Neural progenitor cell (in vitro differentiated cells): Measurements from ENCODE around the gene SND1. TPM values are rescaled to one million over a fixed set of nuclear protein-coding genes. Genes with fewer than 3 reads are reported as not detected.

ENCODE experiments used
- DNase-seq: peaks from one replicate; pipeline ENCODE4 v3.0.0-alpha.2; 2016; ENCODE audit warnings: low spot score
- H2AFZ ChIP-seq: fragments of 200-600 bp; sonication (generic); replicated peaks from 2 replicates; pipeline ENCODE4 v1.6.1; 2016; ENCODE audit warnings: antibody characterized with exemption
- H3F3A ChIP-seq: fragments of 200-600 bp; sonication (generic); 2 replicates; pipeline ENCODE4 v1.6.1; 2016; ENCODE audit warnings: antibody characterized with exemption, low read depth
- H3K27ac ChIP-seq: fragments of 200-600 bp; sonication (generic); 2 replicates; pipeline ENCODE4 v1.5.1; 2016; ENCODE audit warnings: mild to moderate bottlenecking
- H3K27me3 ChIP-seq: fragments of 200-600 bp; sonication (generic); 2 replicates; pipeline ENCODE4 v1.6.1; 2016; ENCODE audit warnings: mild to moderate bottlenecking, moderate library complexity
- H3K36me3 ChIP-seq: fragments of 200-600 bp; sonication (generic); 2 replicates; pipeline ENCODE4 v1.5.1; 2016
- H3K4me1 ChIP-seq: fragments of 200-600 bp; sonication (generic); 2 replicates; pipeline ENCODE4 v1.6.1; 2016; ENCODE audit warnings: mixed run types
- H3K4me2 ChIP-seq: fragments of 200-600 bp; sonication (generic); 2 replicates; pipeline ENCODE4 v1.6.1; 2016
- H3K4me3 ChIP-seq: fragments of 200-600 bp; sonication (generic); 2 replicates; pipeline ENCODE4 v1.5.1; 2016
- H3K79me2 ChIP-seq: fragments of 200-600 bp; sonication (generic); 2 replicates; pipeline ENCODE4 v1.6.1; 2016; ENCODE audit warnings: low read depth
- H3K9ac ChIP-seq: fragments of 200-600 bp; sonication (generic); 2 replicates; pipeline ENCODE4 v1.6.1; 2016
- H3K9me3 ChIP-seq: fragments of 200-600 bp; sonication (generic); 2 replicates; pipeline ENCODE4 v1.5.1; 2016; ENCODE audit warnings: low read depth
- H4K20me1 ChIP-seq: fragments of 200-600 bp; sonication (generic); 2 replicates; pipeline ENCODE4 v1.6.1; 2016; ENCODE audit warnings: low read depth
- H3K27ac Mint-ChIP-seq: 3 replicates; pipeline ENCODE4 v1.8.0; 2021; ENCODE audit warnings: mixed read lengths
- H3K27me3 Mint-ChIP-seq: 2 replicates; pipeline ENCODE4 v1.8.0; 2022; ENCODE audit warnings: low read depth, mild to moderate bottlenecking, inconsistent platforms, moderate library complexity, mixed read lengths; ENCODE audit not compliant: insufficient read depth
- H3K36me3 Mint-ChIP-seq: 3 replicates; pipeline ENCODE4 v1.8.0; 2021; ENCODE audit warnings: mixed read lengths
- H3K4me1 Mint-ChIP-seq: 3 replicates; pipeline ENCODE4 v1.8.0; 2021; ENCODE audit warnings: mixed read lengths
- H3K4me3 Mint-ChIP-seq: 3 replicates; pipeline ENCODE4 v1.8.0; 2021; ENCODE audit warnings: mild to moderate bottlenecking, moderate library complexity, mixed read lengths
- H3K9me3 Mint-ChIP-seq: 3 replicates; pipeline ENCODE4 v1.8.0; 2020; ENCODE audit warnings: mixed read lengths
- CTCF ChIP-seq: fragments of 200-600 bp; sonication (generic); IDR thresholded peaks from 2 replicates; pipeline ENCODE4 v1.5.1; 2017; ENCODE audit warnings: antibody characterized with exemption, mild to moderate bottlenecking
- EZH2 ChIP-seq: fragments of 200-600 bp; sonication (generic); IDR thresholded peaks from 2 replicates; pipeline ENCODE4 v1.6.1; 2017; ENCODE audit warnings: antibody characterized with exemption, mild to moderate bottlenecking, moderate library complexity
- EZH2phosphoT487 ChIP-seq: fragments of 200-600 bp; sonication (generic); IDR thresholded peaks from 2 replicates; pipeline ENCODE4 v1.6.1; 2017; ENCODE audit warnings: antibody characterized with exemption
- total RNA-seq: library from RNA; depleted of rRNA; stranded (reverse); fragments of >200 nt; gene quantifications from 2 replicates; pipeline ENCODE4 v1.2.3, GENCODE V29; 2015; ENCODE audit warnings: low replicate concordance

Gene SND1
- total RNA-seq, 1 donor from 2014 or later, result 154 TPM

GRCh38 chr7:128008141-128008540 lies 356.1 kb downstream of the SND1 start:
- H3K36me3 Mint-ChIP-seq, result peaks cover 31% of the 10 kb centered on the region
- peaks cover 11% of the 10 kb centered on the region for H3K79me2 ChIP-seq
- no peak overlapping the region for H2AFZ ChIP-seq
- H3K4me1 Mint-ChIP-seq, result peaks cover 47% of the 10 kb centered on the region
- H3K27me3 ChIP-seq, result no peaks in the 10 kb centered on the region
- no peak overlapping the region for H3K27ac Mint-ChIP-seq
- no peak overlapping the region for H3K4me3 ChIP-seq
- H3K4me2 ChIP-seq, result no peak overlapping the region
- H3K9me3 Mint-ChIP-seq, result no peaks in the 10 kb centered on the region
- H3K4me3 Mint-ChIP-seq, result no peak overlapping the region
- peaks cover 28% of the 10 kb centered on the region for H3F3A ChIP-seq
- H3K36me3 ChIP-seq, result no peaks in the 10 kb centered on the region
- H3K27me3 Mint-ChIP-seq, result peaks cover 6% of the 10 kb centered on the region
- no peaks in the 10 kb centered on the region for H3K9me3 ChIP-seq
- peaks cover 39% of the 10 kb centered on the region for H4K20me1 ChIP-seq
- H3K9ac ChIP-seq, result no peak overlapping the region
- TF ChIP-seq EZH2phosphoT487, result no peak
- TF ChIP-seq CTCF, result no peak
- H3K4me1 ChIP-seq, result peaks cover 37% of the 10 kb centered on the region
- no peak overlapping the region for H3K27ac ChIP-seq
- no peak for DNase-seq

GRCh38 chr7:128008744-128009143 lies 356.8 kb downstream of the SND1 start:
- Mint-ChIP-seq H3K9me3 (no peaks in the 10 kb centered on the region), H3K4me1 (peaks cover 49% of the 10 kb centered on the region), H3K27me3 (peaks cover 7% of the 10 kb centered on the region), H3K36me3 (peaks cover 32% of the 10 kb centered on the region), H3K27ac (peak overlapping the region; percentile 11), H3K4me3 (no peak overlapping the region)
- Histone ChIP-seq H3K4me1 (peaks cover 37% of the 10 kb centered on the region), H2AFZ (no peak overlapping the region), H3K4me2 (no peak overlapping the region), H3K27me3 (no peaks in the 10 kb centered on the region), H3K79me2 (peaks cover 17% of the 10 kb centered on the region), H3K27ac (no peak overlapping the region), H3F3A (peaks cover 28% of the 10 kb centered on the region), H3K4me3 (no peak overlapping the region), H3K9me3 (no peaks in the 10 kb centered on the region), H4K20me1 (peaks cover 45% of the 10 kb centered on the region), H3K36me3 (no peaks in the 10 kb centered on the region), H3K9ac (no peak overlapping the region)
- DNase-seq, result no peak
- TF ChIP-seq EZH2phosphoT487 (no peak), EZH2 (no peak), CTCF (no peak)

GRCh38 chr7:128010391-128011127 lies 358.6 kb downstream of the SND1 start:
- peak overlapping the region; percentile 64 for H3K4me2 ChIP-seq
- H3K27ac ChIP-seq, result peak overlapping the region; percentile 44
- Mint-ChIP-seq H3K27me3 (peaks cover 5% of the 10 kb centered on the region), H3K4me3 (no peak overlapping the region), H3K4me1 (peaks cover 49% of the 10 kb centered on the region), H3K27ac (peak overlapping the region; percentile 8), H3K9me3 (no peaks in the 10 kb centered on the region), H3K36me3 (peaks cover 36% of the 10 kb centered on the region)
- H3K79me2 ChIP-seq, result peaks cover 25% of the 10 kb centered on the region
- peaks cover 51% of the 10 kb centered on the region for H4K20me1 ChIP-seq
- DNase-seq, result peak; percentile 42
- H3K9me3 ChIP-seq, result no peaks in the 10 kb centered on the region
- TF ChIP-seq CTCF (peak; percentile 36), EZH2phosphoT487 (no peak)
- peak overlapping the region; percentile 6 for H3K4me3 ChIP-seq
- H3K36me3 ChIP-seq, result no peaks in the 10 kb centered on the region
- no peak overlapping the region for H2AFZ ChIP-seq
- H3K27me3 ChIP-seq, result no peaks in the 10 kb centered on the region
- no peak overlapping the region for H3K9ac ChIP-seq
- H3F3A ChIP-seq, result peaks cover 28% of the 10 kb centered on the region
- H3K4me1 ChIP-seq, result peaks cover 33% of the 10 kb centered on the region
